Omental fat pad (tissue), 4 donors: ENCODE measurements around the gene FANCC. TPM values are rescaled to one million over a fixed set of nuclear protein-coding genes. Genes with fewer than 3 reads are reported as not detected.

ENCODE experiments used
- ATAC-seq: fragments of 150-250 bp; one replicate; pipeline ENCODE4 v1.9.1; 2016; ENCODE audit warnings: mild to moderate bottlenecking, moderate library complexity; ENCODE audit not compliant: low FRiP score
- DNase-seq: peaks from one replicate; pipeline ENCODE4 v3.0.0-alpha.2; 2019; ENCODE audit warnings: low spot score
- CTCF ChIP-seq, 3 donors: fragments of 450-650 bp; IDR thresholded peaks; one replicate each; pipeline ENCODE4 v1.5.1; 2016 to 2017; ENCODE audit warnings: antibody characterized with exemption in 3 of 3, mild to moderate bottlenecking in 3 of 3, moderate library complexity in 2 of 3
- total RNA-seq, 4 donors: library from RNA; depleted of rRNA; stranded (reverse); fragments of >200 nt; gene quantifications; one replicate each; pipeline ENCODE4 v1.1.0, GENCODE V29; 2016

Gene FANCC
- total RNA-seq, 4 donors from 2014 or later = 4.6 to 6.8 (median 6.1) TPM

GRCh38 chr9:95088421-95089161 lies 228.9 kb downstream of the FANCC start:
- ATAC-seq (no peak), DNase-seq (no peak)
- TF ChIP-seq CTCF (IDR thresholded peaks at IDR 0.05) = no peak

DNA sequence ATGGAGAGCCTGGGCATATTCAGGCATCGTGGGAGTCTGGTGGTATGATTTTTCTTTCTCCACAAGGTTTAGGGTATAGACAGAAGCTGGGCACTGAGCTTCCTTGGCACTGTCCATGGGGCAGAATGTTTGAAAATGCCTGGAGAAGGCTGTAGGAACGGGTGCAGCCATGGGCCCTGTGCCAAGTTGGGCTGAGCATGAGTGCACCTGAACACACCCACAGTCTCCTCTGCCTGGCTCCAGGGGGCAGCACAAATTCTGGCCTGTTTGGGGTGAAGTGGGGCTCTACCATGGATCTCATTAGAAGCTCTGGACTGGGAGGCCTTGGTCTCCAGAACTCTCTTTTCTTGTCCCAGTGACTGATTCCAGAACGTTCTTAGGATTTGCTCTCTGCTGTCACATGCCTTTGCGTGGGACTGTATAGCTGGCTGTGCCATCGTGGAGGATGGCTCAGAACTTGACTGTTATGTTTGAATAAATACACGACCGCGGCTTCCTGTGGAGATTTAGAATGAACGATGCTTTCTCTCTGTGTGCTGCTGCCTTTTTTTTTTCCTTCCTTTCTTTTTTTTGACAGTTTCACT lies 229.8 kb downstream of the FANCC start:
- ATAC-seq (no peak), DNase-seq (no peak)
- TF ChIP-seq CTCF (IDR thresholded peaks at IDR 0.05) = no peak

DNA sequence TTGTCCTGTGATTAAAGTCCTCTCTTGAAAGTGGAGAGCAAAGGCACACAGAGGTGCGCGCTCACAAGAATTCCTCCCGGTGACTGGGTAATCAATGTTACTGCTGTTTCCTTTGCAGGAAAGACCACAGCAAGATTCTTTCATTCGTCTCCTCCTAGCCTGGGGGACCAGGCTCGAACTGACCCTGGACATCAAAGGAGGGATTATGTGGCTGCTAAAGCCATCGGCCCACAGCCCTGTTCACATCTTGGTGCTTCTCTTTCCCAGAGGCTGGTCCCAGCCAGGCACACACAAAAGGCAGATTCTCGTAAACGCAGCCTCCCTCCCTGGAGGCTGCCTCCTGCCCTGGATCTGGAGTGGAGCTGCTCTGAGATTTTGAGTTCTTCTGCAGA lies 230.9 kb downstream of the FANCC start:
- DNase-seq (no peak), ATAC-seq (no peak)
- no peak for TF ChIP-seq CTCF (IDR thresholded peaks at IDR 0.05)

DNA sequence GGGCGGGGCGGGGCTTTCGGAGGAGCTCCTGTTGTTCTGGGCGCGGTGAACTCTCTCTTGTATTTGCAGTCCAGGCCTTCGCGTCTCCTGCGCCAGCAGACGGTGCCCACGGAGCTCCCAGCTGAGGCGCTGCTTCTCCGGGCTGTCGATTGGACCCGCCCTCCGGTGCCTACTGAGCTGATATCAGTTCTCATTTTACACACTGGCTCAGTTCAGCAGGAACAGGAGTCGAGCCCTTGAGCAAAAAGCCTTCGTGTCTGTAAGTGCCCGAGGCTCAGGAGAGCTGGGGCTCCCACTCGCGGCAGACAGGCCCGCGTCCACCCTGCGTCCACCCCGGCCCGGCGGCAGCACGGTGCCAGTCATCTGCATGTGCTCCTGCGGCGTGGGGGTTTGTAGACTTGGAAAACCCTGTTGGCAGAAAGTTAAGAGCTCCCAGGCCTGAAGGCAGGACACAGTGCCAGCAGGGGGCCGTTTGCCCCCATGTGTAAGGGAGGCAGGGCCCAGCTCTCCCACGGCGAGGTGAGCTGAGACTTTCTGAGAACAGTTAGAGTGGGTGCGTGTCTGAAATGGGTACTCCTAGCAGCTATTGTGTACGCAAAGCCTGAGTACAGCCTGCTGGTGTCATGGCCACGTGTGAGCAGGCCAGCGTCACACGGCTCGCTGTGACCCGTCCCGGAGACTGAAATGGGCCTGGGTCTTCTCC lies 231.5 kb downstream of the FANCC start:
- no peak for TF ChIP-seq CTCF (IDR thresholded peaks at IDR 0.05)
- no peak for ATAC-seq
- DNase-seq = peak; percentile 15

DNA sequence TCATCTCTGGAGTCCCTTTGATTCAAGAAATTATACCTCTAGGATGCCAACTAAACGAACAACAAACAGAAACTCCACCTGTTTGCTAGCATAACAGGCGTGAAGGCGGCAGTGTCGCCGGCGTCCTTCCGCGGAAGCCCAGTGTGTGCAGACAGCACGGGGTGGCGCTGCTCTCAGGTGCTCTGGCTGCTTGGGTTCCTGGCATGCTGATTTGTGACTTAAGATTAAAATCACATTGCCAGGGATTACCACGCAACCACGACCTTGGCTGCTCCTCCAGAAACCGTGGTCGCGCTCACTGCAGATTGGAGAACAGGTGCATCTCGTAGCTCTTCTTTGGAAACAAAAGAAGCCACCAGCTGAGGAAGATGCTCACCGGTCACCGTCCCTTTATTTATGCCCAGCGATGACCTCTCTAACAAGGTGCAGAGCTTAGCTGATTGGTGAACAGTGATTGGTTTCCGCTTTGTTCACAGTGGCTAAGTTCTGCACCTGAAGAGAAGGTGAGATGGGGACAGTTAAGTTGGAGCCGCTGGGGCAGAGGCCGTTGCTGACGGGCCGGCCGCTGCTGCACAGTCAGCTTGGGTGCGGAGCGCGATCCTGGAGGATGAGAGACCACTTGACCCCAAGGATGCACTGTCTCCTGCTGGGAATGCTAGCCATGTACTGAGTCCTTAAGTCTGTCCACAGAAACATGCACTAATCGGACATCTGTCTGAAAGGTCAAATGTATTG lies 232.3 kb downstream of the FANCC start:
- TF ChIP-seq CTCF (IDR thresholded peaks at IDR 0.05) = no peak
- no peak for DNase-seq
- ATAC-seq = no peak

DNA sequence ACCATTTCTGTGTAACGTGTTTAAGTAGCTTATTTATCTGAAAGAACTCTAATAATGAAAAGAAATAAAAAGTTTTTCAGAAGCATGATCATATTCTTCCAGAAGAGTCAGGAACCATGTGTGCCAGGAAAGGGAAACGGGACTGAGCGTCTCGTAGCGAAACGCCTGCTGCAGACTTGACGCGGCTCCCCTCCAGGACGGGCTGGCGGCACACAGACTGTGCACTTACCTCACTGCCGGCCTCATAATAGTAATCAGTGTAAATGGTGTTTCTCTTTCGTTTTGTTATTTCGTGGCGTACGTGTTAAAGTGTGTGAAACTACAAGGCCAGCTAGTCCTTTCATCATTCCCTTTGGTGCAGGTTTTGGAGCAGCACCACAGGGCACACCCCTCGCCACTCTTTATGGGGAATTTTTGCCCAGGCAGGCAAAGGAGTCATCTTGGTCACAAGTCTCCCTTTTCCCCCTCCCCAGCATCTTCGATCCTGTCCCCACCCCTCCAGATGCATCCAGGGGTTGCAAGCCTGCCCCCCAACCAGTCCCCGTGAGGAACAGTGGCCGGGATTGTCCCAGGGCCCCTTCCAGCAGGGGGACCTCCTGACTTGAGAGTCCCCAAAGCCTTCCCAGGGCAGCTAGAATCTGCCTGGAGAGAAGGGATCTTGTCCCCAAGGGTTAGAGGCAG lies 233.1 kb downstream of the FANCC start:
- TF ChIP-seq CTCF (IDR thresholded peaks at IDR 0.05) = no peak
- ATAC-seq = no peak
- no peak for DNase-seq
